Activated CD8-positive, alpha-beta memory T cell treated with anti-CD3 and anti-CD28 coated beads, Interleukin-2, amount 10 ng/mL, durations not matched to agents 7 days and 5 days (primary cell): ENCODE data around the gene TAPT1. TPM values are rescaled to one million over a fixed set of nuclear protein-coding genes. Genes with fewer than 3 reads are reported as not detected.

Experiments used
- total RNA-seq, 2 experiments: library from RNA; stranded (reverse); gene quantifications; one replicate each; pipeline ENCODE4 v1.2.3, GENCODE V29; 2021

The TAPT1 gene
- total RNA-seq, 2 experiments from 2014 or later: 34.4 to 37.5 TPM

Other genes with a start within 250 kb of the TAPT1 start
- not detected for gene PROM1, start 142.4 kb downstream of the TAPT1 start, total RNA-seq